ENCODE data around the gene EIF1B.

The EIF1B gene

GRCh38 chr3:40355410-40355809, 45.9 kb downstream of the EIF1B start:
- no peak for DNase-seq

- no peak for DNase-seq
Measured at GRCh38 chr3:40358454-40358853, 48.9 kb downstream of the EIF1B start.
